ENCODE results near the gene GNPDA2. TPM values are rescaled to one million over a fixed set of nuclear protein-coding genes. Genes with fewer than 3 reads are reported as not detected.

GNPDA2 gene
- 9.4 TPM for total RNA-seq
- long read RNA-seq, full-length matches to known transcripts, result 4 of 7 reads
- long read RNA-seq, partial matches to known transcripts, result 1 of 7 reads
- long read RNA-seq, other reads (novel, unspliced or antisense), result 2 of 7 reads

GRCh38 chr4:44726038-44726871 is at the start of gene GNPDA2:
TSS of gene GNPDA2 (minus strand) at chr4:44726556. CDS start at chr4:44722207, 4,349 bp downstream.
- peak; percentile 93 for DNase-seq
- intact Hi-C loops (cut with micrococcal nuclease), result no loop called here
- TF ChIP-seq CTCF (IDR thresholded peaks at IDR 0.05; ENCODE audit: borderline replicate concordance), result no peak

DNA sequence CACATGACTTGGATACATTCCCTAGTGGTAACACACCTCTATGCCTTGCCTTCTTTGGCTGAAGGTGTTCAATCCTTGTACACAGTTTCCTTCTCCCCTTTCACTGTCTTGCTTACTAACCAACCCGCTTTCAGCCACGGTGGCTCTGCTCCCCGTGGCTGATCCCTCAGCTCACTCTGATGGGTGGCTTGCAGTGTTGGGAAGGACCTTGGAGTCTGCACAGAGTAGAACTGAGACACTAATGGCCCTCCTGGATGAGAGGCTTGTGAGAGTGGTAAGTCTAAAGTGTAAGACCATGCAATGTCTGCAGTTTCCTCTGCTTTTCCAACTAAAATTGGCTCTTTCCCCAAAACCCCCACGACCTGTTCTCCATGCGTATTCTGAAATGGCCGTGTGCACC is 46.0 kb upstream of the GNPDA2 start:
- no peak overlapping the region for H3K4me3 ChIP-seq
- intact Hi-C loops (cut with micrococcal nuclease), result no loop called here
- peaks cover 15% of the 10 kb centered on the region for H3K4me1 ChIP-seq
- no peak for DNase-seq
- H3K27me3 ChIP-seq (ENCODE audit: low read depth), result no peaks in the 10 kb centered on the region
- H3K9me3 ChIP-seq (replicated peaks), result peaks cover 20% of the 10 kb centered on the region
- TF ChIP-seq CTCF (IDR thresholded peaks at IDR 0.05; ENCODE audit: borderline replicate concordance), result no peak
- no peak overlapping the region for H3K27ac ChIP-seq (replicated peaks)
- H3K36me3 ChIP-seq, result no peaks in the 10 kb centered on the region

More at GRCh38 chr4:44726038-44726871, at the start of gene GNPDA2:
- Histone ChIP-seq H3K4me1 (peaks cover 42% of the 10 kb centered on the region), H3K27me3 (ENCODE audit: low read depth) (no peaks in the 10 kb centered on the region), H3K9me3 (replicated peaks) (no peaks in the 10 kb centered on the region), H3K36me3 (no peaks in the 10 kb centered on the region), H3K27ac (replicated peaks) (peak within 1 kb of the TSS; percentile 91), H3K4me3 (peak within 1 kb of the TSS; percentile 93)

DNA sequence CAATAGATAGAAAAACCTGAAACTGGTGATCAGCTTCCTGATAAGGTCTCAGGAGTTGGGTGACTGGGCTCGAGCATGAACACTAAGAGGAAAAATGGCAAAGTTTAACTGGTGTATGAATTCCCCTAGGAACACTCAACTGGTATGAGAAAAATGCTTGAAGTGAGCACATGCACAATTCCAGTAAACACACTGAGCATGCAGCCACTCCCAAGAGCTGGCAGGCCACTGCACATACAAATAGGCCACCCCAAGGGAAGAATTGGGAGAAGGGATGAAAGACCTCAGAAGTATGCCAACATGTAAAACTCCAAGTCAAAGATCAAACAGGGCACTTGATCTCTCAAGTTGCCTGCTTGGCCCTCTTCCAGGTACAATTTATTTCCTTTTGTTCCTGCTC is 45.4 kb upstream of the GNPDA2 start:
- peaks cover 15% of the 10 kb centered on the region for H3K4me1 ChIP-seq
- intact Hi-C loops (cut with micrococcal nuclease), result no loop called here
- no peaks in the 10 kb centered on the region for H3K27me3 ChIP-seq (ENCODE audit: low read depth)
- H3K9me3 ChIP-seq (replicated peaks), result peaks cover 20% of the 10 kb centered on the region
- no peak overlapping the region for H3K4me3 ChIP-seq
- no peak for TF ChIP-seq CTCF (IDR thresholded peaks at IDR 0.05; ENCODE audit: borderline replicate concordance)
- DNase-seq, result no peak
- H3K36me3 ChIP-seq, result no peaks in the 10 kb centered on the region
- H3K27ac ChIP-seq (replicated peaks), result no peak overlapping the region

DNA sequence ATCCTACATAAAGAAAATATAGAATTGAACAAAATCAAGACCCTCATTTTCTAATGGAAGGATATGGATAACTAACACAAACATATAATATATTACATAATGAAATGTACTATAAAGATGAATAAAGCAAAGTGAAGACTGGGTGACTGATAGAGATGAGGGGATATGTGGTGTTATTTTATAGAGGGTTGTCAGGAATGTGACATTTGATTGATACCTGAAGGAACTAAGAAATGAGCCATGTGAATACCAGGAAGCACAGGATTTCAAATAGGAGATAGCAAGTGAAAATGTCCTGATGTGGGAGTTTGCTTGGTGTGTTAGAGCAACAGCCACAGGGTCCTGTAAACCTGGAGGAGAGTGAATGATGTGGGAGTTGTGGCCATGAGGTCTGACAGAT is 40.1 kb upstream of the GNPDA2 start:
- Histone ChIP-seq H3K4me1 (peaks cover 15% of the 10 kb centered on the region), H3K27ac (replicated peaks) (no peak overlapping the region), H3K36me3 (no peaks in the 10 kb centered on the region), H3K9me3 (replicated peaks) (no peaks in the 10 kb centered on the region), H3K4me3 (no peak overlapping the region), H3K27me3 (ENCODE audit: low read depth) (peaks cover under 1% of the 10 kb centered on the region)
- TF ChIP-seq CTCF (IDR thresholded peaks at IDR 0.05; ENCODE audit: borderline replicate concordance), result no peak
- no peak for DNase-seq
- intact Hi-C loops (cut with micrococcal nuclease), result loop anchor here (10.0 kb wide), 1 partner anchor 1508 kb away; no protein-coding TSS in a partner anchor

- TF ChIP-seq CTCF (IDR thresholded peaks at IDR 0.05; ENCODE audit: borderline replicate concordance), result no peak
- intact Hi-C loops (cut with micrococcal nuclease), result loop anchor here (10.0 kb wide), 1 partner anchor 1510 kb away; no protein-coding TSS in a partner anchor
- no peak overlapping the region for H3K27ac ChIP-seq (replicated peaks)
- H3K27me3 ChIP-seq (ENCODE audit: low read depth), result peaks cover 7% of the 10 kb centered on the region
- peaks cover 19% of the 10 kb centered on the region for H3K4me1 ChIP-seq
- no peak overlapping the region for H3K4me3 ChIP-seq
- H3K36me3 ChIP-seq, result no peaks in the 10 kb centered on the region
- no peaks in the 10 kb centered on the region for H3K9me3 ChIP-seq (replicated peaks)
- DNase-seq, result no peak
Measured at GRCh38 chr4:44765116-44765515, 38.8 kb upstream of the GNPDA2 start.
